B cell (primary cell): Measurements from ENCODE around the gene EFNA2. TPM values are rescaled to one million over a fixed set of nuclear protein-coding genes. Genes with fewer than 3 reads are reported as not detected.

Source experiments
- ATAC-seq: fragments of 200-7000 bp; cut with Tn5 transposase; one replicate; pipeline ENCODE4 v1.10.0; 2021; ENCODE audit warnings: low read depth, mild to moderate bottlenecking, moderate number of reproducible peaks, moderate library complexity
- CTCF ChIA-PET: fragments of 350-600 bp; sonication (Branson Sonifier 250); formaldehyde crosslinking; loops from one replicate; lab custom pipeline; 2021; ENCODE audit warnings: antibody characterized with exemption, inconsistent platforms; lab: Charles Lee
- POLR2A ChIA-PET: fragments of 350-600 bp; sonication (Branson Sonifier 250); formaldehyde crosslinking; loops from one replicate; lab custom pipeline; 2021; ENCODE audit warnings: antibody characterized with exemption; lab: Charles Lee
- DNase-seq: peaks from one replicate; pipeline ENCODE4 v3.0.0; 2013
- H2AFZ ChIP-seq: 2 replicates; pipeline ENCODE4 v1.6.1; 2012; ENCODE audit warnings: mild to moderate bottlenecking, low read depth, low read length; ENCODE audit not compliant: insufficient read depth, poor library complexity, severe bottlenecking
- H3K27ac ChIP-seq, 2 donors: 1 replicate in 1 of 2; 2 replicates in 1 of 2; pipeline ENCODE4 v1.5.1; 2012 to 2013; ENCODE audit warnings: low read length in 2 of 2, mild to moderate bottlenecking in 2 of 2, moderate library complexity in 1 of 2
- H3K27me3 ChIP-seq, 4 experiments: fragments of 200-600 bp in 1 of 4; sonication (generic) in 1 of 4; replicated peaks in 1 of 4; 1 replicate in 2 of 4; 2 replicates in 2 of 4; pipeline versions ENCODE4 v1.6.1 to v1.7.0; 2013 to 2016; ENCODE audit warnings: low read length in 3 of 4, mild to moderate bottlenecking in 2 of 4, mixed read lengths in 1 of 4, moderate library complexity in 1 of 4; ENCODE audit not compliant: insufficient read depth in 4 of 4, control insufficient read depth in 3 of 4; ENCODE audit errors: control extremely low read depth in 1 of 4
- H3K36me3 ChIP-seq, 2 experiments: replicated peaks in 1 of 2; 1 replicate in 1 of 2; 2 replicates in 1 of 2; pipeline versions ENCODE4 v1.6.1 to v1.7.1; 2013; ENCODE audit warnings: low read length in 1 of 2; ENCODE audit not compliant: insufficient read depth in 2 of 2, control insufficient read depth in 1 of 2; ENCODE audit errors: control extremely low read depth in 1 of 2, extremely low read depth in 1 of 2
- H3K4me1 ChIP-seq, 2 donors: fragments of 200-600 bp in 1 of 2; sonication (generic) in 1 of 2; 1 replicate in 1 of 2; 2 replicates in 1 of 2; pipeline versions ENCODE4 v1.5.1 to v1.6.1; 2013 to 2017; ENCODE audit warnings: low read length in 2 of 2; ENCODE audit not compliant: control insufficient read depth in 2 of 2, insufficient read depth in 2 of 2
- H3K4me2 ChIP-seq: replicated peaks from 2 replicates; pipeline ENCODE3; 2012; ENCODE audit warnings: mild to moderate bottlenecking, low read depth, low read length; ENCODE audit not compliant: poor library complexity, severe bottlenecking
- H3K4me3 ChIP-seq, 5 experiments: fragments of 200-600 bp in 1 of 5; sonication (generic) in 1 of 5; 1 replicate in 3 of 5; 2 replicates in 2 of 5; pipeline versions ENCODE4 v1.5.1 to v1.7.0; 2011 to 2016; ENCODE audit warnings: low read length in 4 of 5, mild to moderate bottlenecking in 4 of 5, low read depth in 2 of 5, control low read depth in 1 of 5, moderate library complexity in 1 of 5; ENCODE audit not compliant: insufficient read depth in 1 of 5; ENCODE audit errors: control extremely low read depth in 1 of 5, extremely low read depth in 1 of 5
- H3K79me2 ChIP-seq: fragments of 200-600 bp; sonication (generic); one replicate; pipeline ENCODE4 v1.6.0; 2016; ENCODE audit warnings: low read length; ENCODE audit not compliant: control insufficient read depth, insufficient read depth
- H3K9ac ChIP-seq: fragments of 200-600 bp; sonication (generic); 2 replicates; pipeline ENCODE4 v1.6.1; 2017; ENCODE audit warnings: mild to moderate bottlenecking, low read length, moderate library complexity
- H3K9me3 ChIP-seq, 3 donors: one replicate each; pipeline versions ENCODE4 v1.6.1 to v1.7.1; 2013; ENCODE audit warnings: low read length in 2 of 3; ENCODE audit not compliant: control insufficient read depth in 2 of 3, insufficient read depth in 1 of 3; ENCODE audit errors: control extremely low read depth in 1 of 3
- H4K20me1 ChIP-seq: 2 replicates; pipeline ENCODE4 v1.6.0; 2012; ENCODE audit warnings: mild to moderate bottlenecking, low read length; ENCODE audit not compliant: insufficient read depth, control insufficient read depth, poor library complexity, severe bottlenecking
- H3K27ac Mint-ChIP-seq: one replicate; pipeline ENCODE4 v1.8.0; 2021; ENCODE audit warnings: mixed read lengths
- H3K27me3 Mint-ChIP-seq: one replicate; pipeline ENCODE4 v1.8.0; 2021; ENCODE audit warnings: mixed read lengths
- H3K4me1 Mint-ChIP-seq: one replicate; pipeline ENCODE4 v1.8.0; 2021; ENCODE audit warnings: mixed read lengths
- H3K4me3 Mint-ChIP-seq: one replicate; pipeline ENCODE4 v1.8.0; 2021; ENCODE audit warnings: mixed read lengths
- H3K9me3 Mint-ChIP-seq: one replicate; pipeline ENCODE4 v1.8.0; 2022; ENCODE audit warnings: mixed read lengths; ENCODE audit not compliant: insufficient read depth
- CTCF ChIP-seq: fragments of 200-600 bp; IDR thresholded peaks from one replicate; pipeline ENCODE4 v1.8.0; 2022; ENCODE audit warnings: antibody characterized with exemption, mild to moderate bottlenecking
- EZH2 ChIP-seq: IDR thresholded peaks from 2 replicates; pipeline ENCODE4 v1.6.1; 2012; ENCODE audit warnings: borderline replicate concordance, low read depth, mild to moderate bottlenecking, moderate library complexity, low read length; ENCODE audit not compliant: insufficient read depth, poor library complexity, severe bottlenecking
- WGBS: methylation state at CpG from one replicate; pipeline ENCODE4 v1.1.5; 2013; ENCODE audit warnings: missing lambda C conversion rate; ENCODE audit not compliant: insufficient coverage; 5-methylcytosine and 5-hydroxymethylcytosine counted together
- intact Hi-C: fragments of 100-400 bp; cut with micrococcal nuclease; formaldehyde crosslinking; loops from one replicate; pipeline ENCODE4 v1.10.0; 2022
- polyA plus RNA-seq: library from polyadenylated mRNA; depleted of rRNA; stranded (reverse); fragments of >200 nt; gene quantifications from 2 replicates; pipeline ENCODE4 v1.2.3, GENCODE V29; 2012
- total RNA-seq, 2 donors: library from RNA; stranded (reverse); fragments of 120-200 nt in 1 of 2; gene quantifications; 1 replicate in 1 of 2; 2 replicates in 1 of 2; pipeline versions ENCODE4 v1.2.3 to v1.2.4, GENCODE V29; 2013 to 2022

EFNA2 gene
- total and polyA plus RNA-seq, 2 donors (not counting 1 experiment from before 2014, with no cell fraction given), result not detected

- TF ChIP-seq EZH2 (no peak), CTCF (no peak)
- H3K27me3 Mint-ChIP-seq, result no peaks in the 10 kb centered on the region
- H3K9me3 ChIP-seq, result no peaks in the 10 kb centered on the region
- peaks cover 72 to 84% of the 10 kb centered on the region in 2 donors for H3K4me1 ChIP-seq
- H3K4me1 Mint-ChIP-seq, result peaks cover 75% of the 10 kb centered on the region
- H3K27ac ChIP-seq, result peak overlapping the region; percentile 96 to 99
- no peaks in the 10 kb centered on the region for H3K27me3 ChIP-seq
- H3K9me3 Mint-ChIP-seq, result no peaks in the 10 kb centered on the region
- POLR2A ChIA-PET, result interaction anchor here (0.6 to 11.0 kb wide), 5 partner anchors 9 to 356 kb away, joined by 3 to 402 read pairs (median 33); partner anchors contain the start of genes ATP5F1D and MIDN
- 29% methylated on average over 26 of the region's 26 CpGs for WGBS
- ATAC-seq, result peak; percentile 9
- H4K20me1 ChIP-seq, result peaks cover 26% of the 10 kb centered on the region
- H3K4me3 Mint-ChIP-seq, result peak overlapping the region; percentile 95
- H3K27ac Mint-ChIP-seq, result peak overlapping the region; percentile 100
- peaks cover 41% of the 10 kb centered on the region for H3K79me2 ChIP-seq
- peak; percentile 94 for DNase-seq
- peaks cover 0 to 3% of the 10 kb centered on the region in 2 experiments for H3K36me3 ChIP-seq
- peak overlapping the region; percentile 44 for H3K9ac ChIP-seq
- CTCF ChIA-PET, result interaction anchor here (1.7 to 10.0 kb wide), 3 partner anchors 11 to 51 kb away, joined by 4 to 658 read pairs (median 113); partner anchors contain the start of gene ATP5F1D
- intact Hi-C loops, result loop anchor here (5.0 kb wide), 2 partner anchors 163 to 358 kb away; partner anchors contain the start of gene GPX4
- peak overlapping the region; percentile 83 for H3K4me2 ChIP-seq
- H3K4me3 ChIP-seq, result peak overlapping the region in 4 of 5 experiments; percentile 2 to 17 (median 6)
- H2AFZ ChIP-seq, result no peak overlapping the region
Measured at GRCh38 chr19:1264801-1265614, 20.7 kb upstream of the EFNA2 start.
